MCF 10A (cell line): ENCODE data around the gene ANKRD28. TPM values are rescaled to one million over a fixed set of nuclear protein-coding genes. Genes with fewer than 3 reads are reported as not detected.

ENCODE experiments used
- BruUV-seq: library from RNA; stranded (reverse); fragments of 400-500 nt; replicated peaks from 2 replicates; lab custom pipeline; 2021; lab: Mats Ljungman, UMichigan
- CTCF ChIA-PET: fragments of 300-600 bp; sonication (Branson Sonifier 250); formaldehyde crosslinking; extraction: SDS; loops from one replicate; lab custom pipeline; 2021; ENCODE audit warnings: antibody characterized with exemption, inconsistent platforms; lab: Yijun Ruan, JAX
- POLR2A ChIA-PET: fragments of 300-600, 350-650 bp; sonication (Branson Sonifier 250); formaldehyde crosslinking; extraction: SDS; loops from one replicate; lab custom pipeline; 2020; ENCODE audit warnings: antibody characterized with exemption, inconsistent platforms; lab: Yijun Ruan, JAX
- DNase-seq: peaks from one replicate; pipeline ENCODE4 v3.0.0-alpha.2; 2018; ENCODE audit not compliant: unreplicated experiment
- H3K27ac Mint-ChIP-seq: one replicate; pipeline ENCODE4 v1.8.0; 2022; ENCODE audit warnings: mild to moderate bottlenecking, low read depth, mixed read lengths; ENCODE audit not compliant: unreplicated experiment
- H3K27me3 Mint-ChIP-seq: one replicate; pipeline ENCODE4 v1.8.0; 2022; ENCODE audit warnings: mixed read lengths; ENCODE audit not compliant: insufficient read depth, unreplicated experiment
- H3K36me3 Mint-ChIP-seq: one replicate; pipeline ENCODE4 v1.8.0; 2022; ENCODE audit warnings: mild to moderate bottlenecking, moderate library complexity, mixed read lengths; ENCODE audit not compliant: insufficient read depth, unreplicated experiment
- H3K4me1 Mint-ChIP-seq: one replicate; pipeline ENCODE4 v1.8.0; 2022; ENCODE audit warnings: mixed read lengths; ENCODE audit not compliant: insufficient read depth, unreplicated experiment
- H3K4me3 Mint-ChIP-seq: one replicate; pipeline ENCODE4 v1.8.0; 2022; ENCODE audit warnings: mild to moderate bottlenecking, moderate library complexity, mixed read lengths; ENCODE audit not compliant: unreplicated experiment
- H3K9me3 Mint-ChIP-seq: one replicate; pipeline ENCODE4 v1.8.0; 2022; ENCODE audit warnings: mixed read lengths; ENCODE audit not compliant: unreplicated experiment
- intact Hi-C: fragments of 100-400 bp; cut with micrococcal nuclease; formaldehyde crosslinking; loops from 2 replicates; pipeline ENCODE4 v1.14.1; 2022
- total RNA-seq: library from RNA; stranded (reverse); gene quantifications from 2 replicates; pipeline ENCODE4 v1.2.3, GENCODE V29; 2022
- TF ChIP-seq, protein P1 (sequence below): fragments of 200-600 bp; IDR thresholded peaks from one replicate; pipeline ENCODE4 v1.8.0; 2022; ENCODE audit warnings: antibody characterized with exemption, mild to moderate bottlenecking; ENCODE audit not compliant: unreplicated experiment

The ANKRD28 gene
- total RNA-seq, 1 experiment from 2014 or later: 79.0 TPM

DNA sequence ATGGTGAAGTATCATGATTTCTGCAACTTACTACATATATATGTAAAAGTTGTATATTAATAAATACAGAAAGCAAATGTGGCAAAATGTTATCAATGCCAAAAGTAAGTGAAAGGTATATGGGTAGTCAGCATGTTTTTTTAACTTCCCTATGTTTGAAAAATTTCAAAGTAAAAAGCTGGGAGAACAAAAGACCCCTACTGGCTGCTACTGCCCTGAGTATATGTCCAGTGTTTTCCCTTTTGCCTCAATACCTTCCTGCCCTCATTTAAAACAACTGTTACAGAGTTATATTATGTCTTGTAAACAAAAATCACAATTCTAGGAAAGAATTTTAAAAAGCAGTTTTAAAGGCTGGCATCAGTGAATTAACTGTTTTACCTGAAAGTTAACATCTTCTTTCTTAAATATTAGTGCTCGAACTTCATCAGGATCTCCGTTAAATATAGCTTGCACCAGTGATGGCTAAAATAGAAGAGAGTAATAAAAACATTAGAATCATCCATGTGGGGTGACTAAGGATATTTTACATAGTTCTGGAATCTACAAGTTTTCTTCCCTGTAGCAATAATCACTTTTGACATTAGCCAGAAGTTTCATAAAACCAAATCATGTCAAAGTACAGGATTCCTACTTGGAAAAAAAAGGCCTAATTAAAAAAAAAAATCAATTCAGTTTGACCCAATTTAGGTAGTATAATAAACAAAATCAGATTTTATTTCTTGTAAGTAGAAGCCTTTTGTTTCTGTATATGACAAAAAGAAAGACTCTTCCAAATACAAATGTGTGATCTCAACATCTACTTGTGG lies 2.7 kb downstream of the ANKRD28 start:
- POLR2A ChIA-PET: interaction anchor here (0.6 to 12.3 kb wide), 4 partner anchors 11 to 161 kb away, joined by 3 to 293 read pairs (median 33); no protein-coding TSS in a partner anchor
- peaks cover 44% of the 10 kb centered on the region for H3K36me3 Mint-ChIP-seq
- intact Hi-C loops: loop anchor here (1.0 to 5.0 kb wide), 6 partner anchors 26 to 183 kb away; no protein-coding TSS in a partner anchor
- CTCF ChIA-PET: no interaction called here
- no peaks in the 10 kb centered on the region for H3K27me3 Mint-ChIP-seq
- H3K9me3 Mint-ChIP-seq: peaks cover 23% of the 10 kb centered on the region
- H3K4me3 Mint-ChIP-seq: peak overlapping the region; percentile 89
- no peak for DNase-seq
- TF ChIP-seq, protein P1, sequence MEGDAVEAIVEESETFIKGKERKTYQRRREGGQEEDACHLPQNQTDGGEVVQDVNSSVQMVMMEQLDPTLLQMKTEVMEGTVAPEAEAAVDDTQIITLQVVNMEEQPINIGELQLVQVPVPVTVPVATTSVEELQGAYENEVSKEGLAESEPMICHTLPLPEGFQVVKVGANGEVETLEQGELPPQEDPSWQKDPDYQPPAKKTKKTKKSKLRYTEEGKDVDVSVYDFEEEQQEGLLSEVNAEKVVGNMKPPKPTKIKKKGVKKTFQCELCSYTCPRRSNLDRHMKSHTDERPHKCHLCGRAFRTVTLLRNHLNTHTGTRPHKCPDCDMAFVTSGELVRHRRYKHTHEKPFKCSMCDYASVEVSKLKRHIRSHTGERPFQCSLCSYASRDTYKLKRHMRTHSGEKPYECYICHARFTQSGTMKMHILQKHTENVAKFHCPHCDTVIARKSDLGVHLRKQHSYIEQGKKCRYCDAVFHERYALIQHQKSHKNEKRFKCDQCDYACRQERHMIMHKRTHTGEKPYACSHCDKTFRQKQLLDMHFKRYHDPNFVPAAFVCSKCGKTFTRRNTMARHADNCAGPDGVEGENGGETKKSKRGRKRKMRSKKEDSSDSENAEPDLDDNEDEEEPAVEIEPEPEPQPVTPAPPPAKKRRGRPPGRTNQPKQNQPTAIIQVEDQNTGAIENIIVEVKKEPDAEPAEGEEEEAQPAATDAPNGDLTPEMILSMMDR: no peak
- TSS peak; percentile 42 for BruUV-seq
- H3K4me1 Mint-ChIP-seq: peaks cover 35% of the 10 kb centered on the region
- H3K27ac Mint-ChIP-seq: peak overlapping the region; percentile 97

DNA sequence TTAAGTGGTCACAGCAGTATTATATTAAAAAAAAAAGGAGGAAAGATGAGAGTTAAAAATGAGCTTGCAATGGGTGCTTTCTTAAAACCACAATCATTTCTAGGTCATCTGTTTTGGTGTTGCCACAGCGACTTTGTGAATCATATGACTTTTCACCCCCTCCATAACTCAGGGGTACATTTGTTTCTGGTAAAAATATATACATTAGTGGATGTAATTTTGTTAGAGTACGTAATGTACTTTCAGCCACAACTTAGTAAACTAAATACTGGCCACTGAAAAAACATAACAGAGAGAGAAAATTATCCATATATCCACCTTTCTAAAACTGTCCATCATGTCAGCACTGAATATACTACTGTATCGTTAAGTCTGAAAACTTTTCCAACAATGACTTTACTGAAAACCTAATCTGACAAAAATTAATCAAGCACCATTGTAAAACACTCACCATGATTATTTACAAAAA lies 3.4 kb downstream of the ANKRD28 start:
- POLR2A ChIA-PET: interaction anchor here (0.6 to 12.3 kb wide), 5 partner anchors 13 to 160 kb away, joined by 3 to 293 read pairs (median 9); no protein-coding TSS in a partner anchor
- intact Hi-C loops: no loop called here
- CTCF ChIA-PET: no interaction called here
- no peaks in the 10 kb centered on the region for H3K27me3 Mint-ChIP-seq
- TF ChIP-seq, protein P1: no peak
- peaks cover 30% of the 10 kb centered on the region for H3K4me1 Mint-ChIP-seq
- peak overlapping the region; percentile 97 for H3K27ac Mint-ChIP-seq
- H3K36me3 Mint-ChIP-seq: peaks cover 49% of the 10 kb centered on the region
- peak; percentile 54 for DNase-seq
- no TSS peak for BruUV-seq
- peaks cover 23% of the 10 kb centered on the region for H3K9me3 Mint-ChIP-seq
- peak overlapping the region; percentile 89 for H3K4me3 Mint-ChIP-seq

DNA sequence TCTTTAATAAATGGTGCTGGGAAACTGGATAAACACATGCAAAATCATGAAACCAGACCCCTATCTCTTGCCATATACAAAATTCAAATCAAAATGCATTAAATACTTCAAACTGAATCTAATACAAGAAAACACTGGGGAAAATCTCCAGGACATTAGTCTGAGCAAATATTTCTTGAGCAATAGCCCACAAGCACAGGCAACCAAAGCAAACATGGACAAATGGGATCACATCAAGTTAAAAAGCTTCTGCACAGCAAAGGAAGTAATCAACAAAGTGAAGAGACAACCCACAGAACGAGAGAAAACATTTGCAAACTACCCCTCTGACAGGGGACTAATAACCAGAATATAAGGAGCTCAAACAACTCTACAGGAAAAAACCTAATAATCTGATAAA lies 6.3 kb downstream of the ANKRD28 start:
- BruUV-seq: no TSS peak
- Mint-ChIP-seq H3K4me3 (peak overlapping the region; percentile 58), H3K27me3 (no peaks in the 10 kb centered on the region), H3K9me3 (peaks cover 23% of the 10 kb centered on the region), H3K36me3 (peaks cover 59% of the 10 kb centered on the region), H3K4me1 (peaks cover 20% of the 10 kb centered on the region), H3K27ac (peak overlapping the region; percentile 42)
- DNase-seq: no peak
- POLR2A ChIA-PET: interaction anchor here (0.7 to 12.3 kb wide), 3 partner anchors 9 to 144 kb away, joined by 3 to 293 read pairs (median 7); no protein-coding TSS in a partner anchor
- TF ChIP-seq, protein P1: no peak
- CTCF ChIA-PET: interaction anchor here (1.0 kb wide), 1 partner anchor 161 kb away, joined by 4 read pairs; no protein-coding TSS in a partner anchor
- intact Hi-C loops: no loop called here

DNA sequence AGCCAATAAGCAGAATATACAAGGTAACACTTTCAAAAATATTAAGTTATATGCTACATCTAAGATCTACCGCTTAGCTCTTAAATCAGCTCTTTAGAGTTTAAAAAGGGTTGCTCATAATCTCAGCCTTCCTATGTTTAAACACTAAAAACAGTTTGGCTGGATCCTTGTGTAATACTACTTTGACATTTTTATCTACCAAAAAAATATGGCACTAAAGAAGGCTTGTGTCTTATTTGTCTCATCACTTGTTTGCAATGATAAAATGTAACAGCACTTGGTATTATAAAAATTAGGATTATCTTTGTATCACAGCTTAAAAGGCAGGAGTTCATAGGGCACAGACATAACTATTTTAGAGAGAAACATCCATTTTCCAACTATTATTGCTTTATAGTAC lies 9.8 kb downstream of the ANKRD28 start:
- TF ChIP-seq, protein P1: no peak
- intact Hi-C loops: no loop called here
- Mint-ChIP-seq H3K4me1 (peaks cover 55% of the 10 kb centered on the region), H3K27ac (no peak overlapping the region), H3K36me3 (peaks cover 74% of the 10 kb centered on the region), H3K4me3 (no peak overlapping the region), H3K27me3 (no peaks in the 10 kb centered on the region), H3K9me3 (peaks cover 23% of the 10 kb centered on the region)
- BruUV-seq: no TSS peak
- ChIA-PET POLR2A (interaction anchor here (1.3 to 14.0 kb wide), 2 partner anchors 9 to 13 kb away, joined by 5 to 293 read pairs; partner anchors contain the start of gene ANKRD28), CTCF (interaction anchor here (0.6 to 1.7 kb wide), 3 partner anchors 12 to 157 kb away, joined by 3 to 4 read pairs (median 4); no protein-coding TSS in a partner anchor)
- DNase-seq: no peak
